Endometrium (tissue), 2 donors: ENCODE results near the gene SNRPF.
"Not testable (repeated sequence)": the region's sequence is repeated elsewhere in the genome, so short reads cannot be mapped to it uniquely, and the experiment has no call there.

Source experiments
- FAIRE-seq: peaks from 2 replicates; lab custom pipeline; 2012; peaks lifted over from hg19 to GRCh38; lab: Jason Lieb, UNC
- donor health status: control.
- donor health status: control.

SNRPF gene

GRCh38 chr12:95858451-95859343 is at the start of gene SNRPF:
SNRPF (plus strand) TSS chr12:95858952; CDS start chr12:95859074, 122 bp downstream.
- peak; percentile 88 for FAIRE-seq

DNA sequence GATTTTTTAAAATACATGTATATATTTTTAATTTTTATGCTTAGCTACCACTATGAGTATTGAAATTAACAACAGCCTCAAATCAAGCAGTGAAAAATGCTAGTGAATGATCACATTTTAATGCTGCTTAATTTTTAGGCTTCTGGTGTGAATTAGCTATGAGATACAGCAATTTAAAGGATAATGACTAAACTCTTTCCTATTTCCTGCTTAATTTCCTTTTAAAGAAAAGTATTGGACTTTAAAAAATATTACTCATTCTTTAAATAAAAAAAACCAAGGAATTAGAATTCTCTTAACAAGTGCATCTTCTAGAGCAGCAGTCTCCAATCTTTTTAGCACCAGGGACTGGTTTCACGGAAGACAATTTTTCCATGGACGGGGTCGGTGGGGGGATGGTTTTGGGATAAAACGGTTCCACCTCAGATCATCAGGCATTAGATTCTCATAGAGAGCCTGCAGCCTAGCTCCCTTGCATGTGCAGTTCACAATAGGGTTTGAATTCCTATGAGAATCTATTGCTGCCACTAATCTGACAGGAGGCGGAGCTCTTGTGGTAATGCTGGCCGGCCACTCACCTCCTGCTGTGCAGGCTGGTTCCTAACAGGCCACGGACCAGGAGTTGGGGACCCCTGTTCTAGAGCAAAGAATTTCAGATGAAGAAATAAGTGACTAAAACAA is 49.6 kb upstream of the SNRPF start:
- no peak for FAIRE-seq

GRCh38 chr12:95810411-95810810 is 48.3 kb upstream of the SNRPF start:
- no peak for FAIRE-seq

DNA sequence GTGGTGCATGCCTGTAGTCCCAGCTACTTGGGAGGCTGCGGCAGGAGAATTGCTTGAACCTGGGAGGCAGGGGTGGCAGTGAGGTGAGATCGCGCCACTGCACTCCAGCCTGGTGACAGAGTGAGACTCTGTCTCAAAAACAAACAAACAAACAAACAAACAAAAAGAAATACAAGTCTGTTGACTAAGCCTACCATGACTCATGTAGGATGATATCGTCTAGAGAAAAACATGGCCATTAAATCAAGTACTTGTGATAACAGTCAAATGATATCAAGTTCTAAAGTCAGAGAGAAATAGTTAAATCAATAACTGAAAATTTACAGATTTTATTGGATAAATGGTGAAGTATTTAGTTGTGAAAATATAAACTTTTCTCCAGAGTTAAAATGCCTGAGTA is 46.6 kb upstream of the SNRPF start:
- FAIRE-seq, result peak; percentile 4

GRCh38 chr12:95815632-95816212 is 43.0 kb upstream of the SNRPF start:
- peak; percentile 88 for FAIRE-seq

DNA sequence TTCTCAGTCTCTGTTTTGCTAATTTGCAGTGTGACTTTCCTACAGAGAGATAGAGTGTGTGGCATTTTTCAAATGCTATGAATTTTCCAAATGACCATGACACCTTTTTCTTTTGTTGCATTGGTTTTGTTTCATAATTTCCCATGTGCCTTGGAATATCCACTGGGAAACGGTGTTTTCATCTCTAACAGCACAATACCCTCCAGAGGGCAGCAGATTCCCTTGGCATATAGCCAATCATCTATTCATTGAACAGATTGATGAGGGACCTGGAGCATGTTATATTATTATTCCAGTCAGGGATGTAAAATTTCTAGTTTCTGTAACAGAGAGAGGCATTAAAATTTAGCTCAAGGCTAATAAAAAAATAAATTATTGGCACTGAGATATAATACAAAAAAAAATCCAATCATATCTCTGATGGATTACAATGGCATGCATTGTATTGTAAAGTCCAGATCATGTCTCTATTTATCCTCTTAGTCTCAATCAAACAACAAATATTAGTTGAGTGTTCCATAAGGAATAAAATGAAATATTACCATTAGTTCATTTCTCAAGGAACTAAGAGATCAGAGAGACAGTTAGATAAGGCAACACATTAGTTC is 38.6 kb upstream of the SNRPF start:
- FAIRE-seq, result peak; percentile 51

GRCh38 chr12:95829395-95829794 is 29.4 kb upstream of the SNRPF start:
- peak; percentile 64 for FAIRE-seq

DNA sequence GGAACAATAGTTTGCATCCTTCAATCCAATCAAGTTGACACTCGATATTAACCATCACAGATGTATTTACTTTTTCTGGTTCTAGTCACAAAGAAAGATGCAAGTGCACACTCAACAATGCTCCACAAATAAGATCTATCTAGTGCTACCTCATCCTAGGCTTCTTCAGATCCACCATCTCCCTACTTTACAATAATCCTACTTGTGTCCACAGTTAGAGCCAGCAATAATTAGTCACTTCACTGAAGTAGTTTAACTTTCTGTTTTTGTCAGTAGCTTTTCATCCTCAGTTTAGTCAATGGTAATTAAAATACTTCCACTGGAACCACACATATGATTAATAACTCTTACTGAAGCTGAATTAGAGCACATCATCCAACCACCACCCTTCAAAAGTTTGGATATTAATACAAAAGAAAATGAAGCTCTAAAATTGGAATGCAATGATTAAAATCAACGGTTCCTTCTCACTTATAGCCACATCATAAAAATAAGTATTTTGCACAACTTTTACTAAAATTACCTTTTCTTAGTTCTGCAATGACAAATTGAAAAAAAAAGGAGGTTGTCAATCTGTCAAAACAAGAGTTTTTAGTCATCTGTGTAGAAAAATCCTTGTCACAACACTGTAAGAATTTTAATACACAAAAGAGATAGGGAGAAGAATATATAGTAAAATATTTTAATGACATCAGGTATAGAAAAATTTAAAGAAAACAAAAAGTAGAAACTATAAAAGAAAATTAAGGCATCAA is 28.2 kb upstream of the SNRPF start:
- no peak for FAIRE-seq

DNA sequence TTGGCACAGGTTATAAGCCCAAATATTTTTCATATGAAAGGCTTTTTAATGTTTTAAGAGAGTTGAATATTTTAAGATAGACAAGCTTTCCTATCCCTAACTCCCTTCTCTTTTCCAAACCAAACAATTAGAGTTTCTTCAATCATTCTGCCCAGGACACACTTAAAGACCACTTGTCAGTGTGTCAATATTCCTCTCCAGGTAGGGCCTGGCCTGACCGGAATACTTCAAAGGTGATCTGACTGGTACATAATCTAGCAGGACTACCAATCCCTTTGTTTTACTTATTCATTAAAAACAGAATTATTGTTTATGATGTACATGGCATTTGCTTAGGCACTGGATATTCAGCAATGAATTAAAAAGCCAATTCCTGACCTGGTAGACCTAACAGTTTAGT is 24.2 kb upstream of the SNRPF start:
- no peak for FAIRE-seq

DNA sequence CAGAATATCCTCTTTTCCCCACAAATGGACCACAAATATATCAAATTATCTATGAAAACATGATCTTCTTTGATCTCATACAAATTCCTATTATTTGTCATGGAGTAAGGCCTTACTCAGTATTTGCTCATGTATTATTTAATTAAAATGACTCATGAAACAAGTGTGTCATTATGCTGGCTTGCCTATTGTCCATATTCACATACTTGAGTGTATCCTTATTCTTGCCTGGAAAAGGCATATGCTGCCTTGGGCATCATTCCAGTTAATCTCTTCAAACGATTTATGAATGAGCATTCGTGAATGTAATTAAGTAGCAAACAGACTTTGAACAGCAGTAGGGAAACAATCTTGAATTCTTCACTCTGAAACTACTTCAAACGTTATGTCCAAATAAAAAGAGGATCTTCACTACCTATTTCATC is 22.6 kb upstream of the SNRPF start:
- FAIRE-seq, result peak; percentile 64

DNA sequence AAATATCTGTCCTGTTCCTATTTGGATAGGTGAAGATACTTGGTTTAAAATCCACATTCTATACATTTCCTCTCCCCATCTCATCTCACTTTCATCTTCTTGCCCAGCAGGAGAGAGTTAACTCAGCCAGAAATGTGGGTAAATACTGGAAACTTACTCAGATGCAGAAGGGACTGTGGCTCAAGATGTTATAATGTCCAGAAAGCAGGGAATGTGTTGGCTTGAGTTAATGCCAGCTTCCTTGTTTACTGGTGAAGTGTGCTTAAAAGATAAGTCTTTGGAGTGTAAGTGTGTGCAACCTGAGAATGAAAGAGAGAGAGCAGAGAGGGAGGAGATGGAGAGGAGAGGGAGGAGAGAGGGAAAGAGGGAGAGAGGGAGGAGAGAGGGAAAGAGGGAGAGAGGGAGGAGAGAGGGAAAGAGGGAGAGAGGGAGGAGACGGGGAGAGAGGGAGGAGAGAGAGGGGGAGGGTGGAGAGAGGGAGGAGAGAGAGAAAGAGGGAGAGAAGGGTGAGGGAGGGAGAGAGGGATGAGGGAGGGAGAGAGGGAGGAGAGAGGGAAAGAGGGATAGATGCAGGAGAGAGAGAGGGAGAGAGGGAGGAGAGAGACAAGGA is 22.0 kb upstream of the SNRPF start:
- FAIRE-seq, result no peak

DNA sequence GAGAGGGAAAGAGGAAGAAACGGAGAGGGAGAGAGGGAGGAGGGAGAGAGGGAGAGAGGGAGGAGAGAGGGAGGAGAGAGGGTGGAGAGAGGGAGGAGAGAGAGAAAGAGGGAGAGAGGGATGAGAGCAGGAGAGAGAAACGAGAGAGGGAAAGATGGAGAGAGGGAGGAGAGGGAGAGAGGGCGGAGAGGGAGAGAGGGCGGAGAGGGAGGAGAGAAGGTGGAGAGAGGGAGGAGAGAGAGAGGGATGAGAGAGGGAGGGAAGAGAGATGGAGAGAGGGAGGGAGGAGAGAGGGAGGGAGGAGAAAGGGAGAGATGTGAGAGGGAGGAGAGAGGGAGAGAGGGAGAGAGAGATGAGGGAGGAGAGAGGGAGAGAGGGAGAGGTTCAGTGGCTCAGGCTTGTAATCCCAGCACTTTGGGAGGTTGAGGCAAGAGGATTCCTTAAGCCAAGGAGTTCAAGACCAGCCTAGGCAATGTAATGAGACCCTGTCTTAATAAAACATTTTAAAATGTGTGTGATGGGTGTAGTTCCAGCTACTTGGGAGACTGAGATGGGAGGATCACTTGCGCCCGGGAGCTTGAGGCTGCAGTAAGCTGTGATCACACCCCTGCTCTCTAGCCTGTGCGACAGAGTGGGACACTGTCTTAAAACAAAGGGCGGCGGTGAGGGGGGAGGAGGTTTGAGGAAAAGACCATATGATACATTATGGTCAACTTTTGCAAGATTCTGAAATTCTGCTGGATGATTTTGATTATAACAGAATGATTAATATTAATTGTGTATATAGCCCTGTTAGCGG is 21.3 kb upstream of the SNRPF start:
- no peak for FAIRE-seq

DNA sequence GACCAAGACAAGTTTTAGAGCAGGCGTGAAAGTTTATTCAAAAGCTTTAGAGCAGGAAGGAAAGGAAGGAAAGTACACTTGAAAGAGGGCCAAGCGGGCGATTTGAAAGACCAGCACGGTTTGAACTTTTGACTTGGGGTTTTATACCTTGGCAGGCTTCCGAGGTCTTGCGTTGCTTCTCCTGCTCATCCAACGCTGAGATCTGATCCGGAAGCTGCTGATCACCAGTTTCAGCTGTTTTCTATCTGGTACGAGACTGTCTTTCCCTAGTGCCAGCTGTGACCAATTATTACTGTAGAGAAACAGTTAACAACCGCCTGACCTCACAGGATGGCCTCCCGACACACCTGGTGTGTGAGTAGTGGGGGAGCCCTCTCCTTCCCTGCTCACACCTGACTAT is 20.6 kb upstream of the SNRPF start:
- no peak for FAIRE-seq

- not testable (repeated sequence) for FAIRE-seq
These were observed 16.3 kb upstream of the SNRPF start for GRCh38 chr12:95842426-95842825.

DNA sequence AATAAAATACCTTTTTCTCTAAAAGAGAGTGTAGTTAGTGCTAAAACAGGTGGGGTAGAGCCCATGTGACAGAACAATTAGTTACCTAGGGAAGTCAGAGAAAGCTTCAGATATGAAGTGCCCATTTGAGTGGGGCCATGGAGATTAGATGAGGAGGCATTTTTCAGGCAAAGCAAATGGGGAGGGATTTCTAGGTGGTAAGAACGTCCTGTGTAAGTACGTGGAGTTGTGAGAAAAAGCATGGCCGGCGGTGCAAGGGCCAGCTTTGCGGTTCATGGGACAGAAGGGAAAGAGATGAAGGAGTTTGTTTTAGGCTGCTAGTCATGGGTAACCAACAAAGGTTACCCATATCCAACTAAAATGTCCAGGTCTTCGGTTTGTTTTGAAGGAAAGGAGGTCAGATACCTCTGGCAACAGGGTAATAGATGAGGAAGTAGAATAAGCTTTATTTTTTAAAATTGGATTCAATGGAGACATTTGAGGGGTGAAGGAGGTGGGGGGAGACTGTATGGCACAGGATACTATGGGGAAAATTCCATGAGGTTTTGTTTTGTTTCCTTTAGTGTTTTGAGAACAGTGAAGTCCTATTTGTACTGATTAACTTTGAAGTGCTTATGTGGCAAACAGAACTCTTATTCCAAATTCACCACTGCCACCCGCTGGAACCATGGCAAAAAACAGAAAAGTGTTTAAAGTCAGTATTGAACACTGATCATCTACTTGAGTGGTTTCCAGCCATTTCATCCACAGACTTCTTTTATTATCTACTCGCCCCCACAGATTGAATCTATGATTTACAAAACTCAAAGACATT is 10.0 kb upstream of the SNRPF start:
- no peak for FAIRE-seq

DNA sequence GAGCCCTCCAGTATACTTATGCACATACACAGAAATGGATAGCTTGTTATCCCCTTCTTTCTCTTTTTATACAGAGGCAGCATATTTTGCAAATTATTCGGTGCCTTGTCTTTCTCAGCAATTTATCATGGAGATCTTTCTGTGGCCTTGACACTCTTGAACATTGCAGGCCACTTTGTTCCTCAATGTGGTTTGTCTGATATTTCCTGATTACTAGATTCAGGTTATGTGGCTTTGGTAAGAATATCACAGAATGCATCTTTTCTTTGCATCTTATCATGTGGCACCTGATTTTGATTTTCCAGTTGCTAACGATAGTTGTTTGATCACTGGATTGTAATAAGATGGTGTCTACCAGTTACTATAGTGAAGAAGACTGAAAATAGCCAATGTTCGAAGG is 7.1 kb upstream of the SNRPF start:
- no peak for FAIRE-seq

DNA sequence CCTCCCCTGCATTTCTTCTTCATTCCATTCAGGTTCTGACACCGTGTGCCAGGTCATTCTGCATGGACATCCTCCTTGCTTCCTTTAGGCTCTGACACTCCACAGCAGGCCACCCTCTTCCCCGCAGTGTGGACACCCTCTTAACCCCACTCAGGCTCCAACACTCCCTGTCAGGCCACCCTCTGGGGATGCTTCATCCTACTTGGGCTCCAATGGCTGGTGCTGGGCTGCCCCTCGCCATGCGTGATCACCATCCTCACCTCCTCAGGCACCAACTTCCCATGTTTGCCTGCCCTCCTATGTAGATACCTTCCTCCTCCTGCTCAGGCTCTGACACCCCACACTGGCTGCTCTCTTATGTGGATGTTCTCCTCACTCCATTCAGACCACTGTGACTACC is 6.6 kb upstream of the SNRPF start:
- FAIRE-seq, result no peak

GRCh38 chr12:95857156-95857555 is 1.6 kb upstream of the SNRPF start:
- no peak for FAIRE-seq

GRCh38 chr12:95857799-95858198 is 953 bp upstream of the SNRPF start:
- FAIRE-seq, result no peak

GRCh38 chr12:95859344-95859816 is 628 bp downstream of the SNRPF start:
- no peak for FAIRE-seq
